HepG2 (cell line): ENCODE results near the gene FGF1. TPM values are rescaled to one million over a fixed set of nuclear protein-coding genes. Genes with fewer than 3 reads are reported as not detected.
A peak's percentile ranks its signal among the peaks of the same experiment; 100 is the strongest.

Experiments used
- DPF2 ChIP-seq: sonication (generic); formaldehyde crosslinking; IDR thresholded peaks from 2 replicates; pipeline ENCODE4 v1.4.0; 2020; ENCODE audit warnings: mild to moderate bottlenecking, low read depth, missing genetic modification reagents, borderline replicate concordance
- GATA4 ChIP-seq: sonication (generic); IDR thresholded peaks from 2 replicates; pipeline ENCODE4 v1.6.1; 2016; ENCODE audit warnings: antibody characterized with exemption, low read depth, borderline replicate concordance
- HMG20A ChIP-seq: IDR thresholded peaks from 2 replicates; pipeline ENCODE4 v1.6.1; 2016; ENCODE audit warnings: borderline replicate concordance
- KLF6 ChIP-seq: IDR thresholded peaks from 2 replicates; pipeline ENCODE4 v1.8.0; 2016; ENCODE audit warnings: missing biosample characterization, missing genetic modification reagents
- KMT2A ChIP-seq: sonication (generic); formaldehyde crosslinking; IDR thresholded peaks from 2 replicates; pipeline ENCODE4 v1.4.0; 2020; ENCODE audit warnings: missing genetic modification reagents
- MAFK ChIP-seq, 2 experiments: IDR thresholded peaks in 1 of 2; conservative IDR thresholded peaks in 1 of 2; 2 replicates each; pipeline ENCODE4 v1.6.1; 2011; ENCODE audit warnings: improper control_type of control experiment in 2 of 2, low read length in 2 of 2
- NFYB ChIP-seq: sonication (generic); formaldehyde crosslinking; IDR thresholded peaks from 2 replicates; pipeline ENCODE4 v1.4.0; 2020; ENCODE audit warnings: missing genetic modification reagents
- RBFOX2 ChIP-seq: fragments of 200-400 bp; formaldehyde crosslinking; IDR thresholded peaks from 2 replicates; pipeline ENCODE4 v1.6.1; 2017; ENCODE audit warnings: low read depth, mild to moderate bottlenecking, low read length
- SIN3A ChIP-seq: IDR thresholded peaks from 2 replicates; pipeline ENCODE4 v1.6.1; 2011; ENCODE audit warnings: low read depth, mild to moderate bottlenecking, control low read depth, low read length, borderline replicate concordance
- SMAD3 ChIP-seq: sonication (generic); formaldehyde crosslinking; IDR thresholded peaks from 2 replicates; pipeline ENCODE4 v1.4.0; 2020; ENCODE audit warnings: missing genetic modification reagents
- SSRP1 ChIP-seq: IDR thresholded peaks from 2 replicates; pipeline ENCODE4 v1.6.1; 2016; ENCODE audit warnings: control low read depth
- ZNF30 ChIP-seq: sonication (generic); formaldehyde crosslinking; IDR thresholded peaks from 2 replicates; pipeline ENCODE4 v1.5.0; 2020; ENCODE audit warnings: mild to moderate bottlenecking, missing genetic modification reagents
- ZNF441 ChIP-seq: sonication (generic); formaldehyde crosslinking; IDR thresholded peaks from 2 replicates; pipeline ENCODE4 v1.7.0; 2021; ENCODE audit warnings: missing genetic modification reagents, borderline replicate concordance
- ZZZ3 ChIP-seq: sonication (generic); formaldehyde crosslinking; IDR thresholded peaks from 2 replicates; pipeline ENCODE4 v1.4.0; 2020; ENCODE audit warnings: missing genetic modification reagents, mild to moderate bottlenecking, borderline replicate concordance
- polyA plus RNA-seq, 8 experiments: library from polyadenylated mRNA; depleted of rRNA in 3 of 8; stranded (reverse) in 7 of 8; unstranded in 1 of 8; fragments of >200 nt; fragmentation: Illumina TruSeq in 4 of 8; extraction: Trizol in 4 of 8; gene quantifications; 2 replicates each; pipeline versions ENCODE4 v1.2.1 to v1.2.3, GENCODE V29; 2011 to 2016; ENCODE audit warnings: low read depth in 4 of 8, missing spikeins in 1 of 8, mixed read lengths in 1 of 8; ENCODE audit not compliant: insufficient read depth in 1 of 8
- total RNA-seq, 5 experiments: library from RNA; depleted of rRNA; stranded (reverse); fragments of >200 nt; fragmentation: Illumina TruSeq; extraction: Trizol; gene quantifications; 2 replicates each; pipeline ENCODE4 v1.2.3, GENCODE V29; 2016; ENCODE audit warnings: low read depth in 1 of 5
- TF ChIP-seq, protein P1 (sequence below): sonication (generic); formaldehyde crosslinking; IDR thresholded peaks from 2 replicates; pipeline ENCODE4 v1.8.0; 2022; ENCODE audit warnings: mild to moderate bottlenecking, missing genetic modification reagents, moderate library complexity
- TF ChIP-seq, protein P2 (sequence below): sonication (generic); formaldehyde crosslinking; IDR thresholded peaks from 2 replicates; pipeline ENCODE4 v1.5.0; 2020; ENCODE audit warnings: mild to moderate bottlenecking, missing genetic modification reagents
- TF ChIP-seq, protein P3 (sequence below): sonication (generic); formaldehyde crosslinking; IDR thresholded peaks from 2 replicates; pipeline ENCODE4 v1.8.1; 2023; ENCODE audit warnings: mild to moderate bottlenecking, missing genetic modification reagents, borderline replicate concordance
- TF ChIP-seq, protein P4 (sequence below): sonication (generic); formaldehyde crosslinking; IDR thresholded peaks from 2 replicates; pipeline ENCODE4 v1.4.0; 2020; ENCODE audit warnings: missing genetic modification reagents
- TF ChIP-seq, protein P5 (sequence below): sonication (generic); formaldehyde crosslinking; IDR thresholded peaks from 2 replicates; pipeline ENCODE4 v1.5.1; 2020; ENCODE audit warnings: mild to moderate bottlenecking, missing genetic modification reagents, moderate library complexity

The FGF1 gene
- total and polyA plus RNA-seq, 2 of the 13 experiments (the other 11 are each of a cell fraction or from before 2014, with no cell fraction given), result not detected

DNA sequence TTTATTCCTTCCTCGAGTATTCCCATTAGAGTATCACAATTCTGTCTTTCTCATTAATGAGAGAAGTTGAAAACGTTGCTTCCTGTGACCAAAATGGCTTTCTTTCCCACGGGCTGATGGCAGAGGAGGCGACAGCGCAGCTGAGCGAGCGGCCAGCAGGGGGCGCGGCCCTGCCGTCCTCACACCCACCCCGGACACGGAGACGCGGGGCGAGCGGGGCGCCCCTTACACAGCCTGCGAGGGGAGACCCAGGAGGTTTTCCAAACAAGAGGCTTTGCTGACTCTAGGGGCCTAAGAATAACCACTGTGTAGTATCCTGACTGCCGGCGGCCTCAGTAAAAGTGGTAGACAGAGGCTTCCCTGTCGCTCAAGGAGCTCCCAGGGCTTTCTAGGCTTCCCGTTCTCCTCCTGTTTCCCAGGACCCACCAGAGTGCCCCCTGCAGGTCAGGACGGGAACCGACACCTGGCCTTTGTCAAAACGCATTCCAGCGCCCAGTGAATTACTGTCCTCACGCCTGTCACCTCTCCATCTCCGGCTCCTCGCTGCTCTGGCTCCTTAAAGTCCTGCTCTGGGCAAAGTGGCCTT lies 27.3 kb upstream of the FGF1 start (continued):
- TF ChIP-seq, protein P1, sequence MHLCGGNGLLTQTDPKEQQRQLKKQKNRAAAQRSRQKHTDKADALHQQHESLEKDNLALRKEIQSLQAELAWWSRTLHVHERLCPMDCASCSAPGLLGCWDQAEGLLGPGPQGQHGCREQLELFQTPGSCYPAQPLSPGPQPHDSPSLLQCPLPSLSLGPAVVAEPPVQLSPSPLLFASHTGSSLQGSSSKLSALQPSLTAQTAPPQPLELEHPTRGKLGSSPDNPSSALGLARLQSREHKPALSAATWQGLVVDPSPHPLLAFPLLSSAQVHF (CRISPR knock-in tag), result no peak
- no peak for TF ChIP-seq ZNF30
- TF ChIP-seq, protein P2, sequence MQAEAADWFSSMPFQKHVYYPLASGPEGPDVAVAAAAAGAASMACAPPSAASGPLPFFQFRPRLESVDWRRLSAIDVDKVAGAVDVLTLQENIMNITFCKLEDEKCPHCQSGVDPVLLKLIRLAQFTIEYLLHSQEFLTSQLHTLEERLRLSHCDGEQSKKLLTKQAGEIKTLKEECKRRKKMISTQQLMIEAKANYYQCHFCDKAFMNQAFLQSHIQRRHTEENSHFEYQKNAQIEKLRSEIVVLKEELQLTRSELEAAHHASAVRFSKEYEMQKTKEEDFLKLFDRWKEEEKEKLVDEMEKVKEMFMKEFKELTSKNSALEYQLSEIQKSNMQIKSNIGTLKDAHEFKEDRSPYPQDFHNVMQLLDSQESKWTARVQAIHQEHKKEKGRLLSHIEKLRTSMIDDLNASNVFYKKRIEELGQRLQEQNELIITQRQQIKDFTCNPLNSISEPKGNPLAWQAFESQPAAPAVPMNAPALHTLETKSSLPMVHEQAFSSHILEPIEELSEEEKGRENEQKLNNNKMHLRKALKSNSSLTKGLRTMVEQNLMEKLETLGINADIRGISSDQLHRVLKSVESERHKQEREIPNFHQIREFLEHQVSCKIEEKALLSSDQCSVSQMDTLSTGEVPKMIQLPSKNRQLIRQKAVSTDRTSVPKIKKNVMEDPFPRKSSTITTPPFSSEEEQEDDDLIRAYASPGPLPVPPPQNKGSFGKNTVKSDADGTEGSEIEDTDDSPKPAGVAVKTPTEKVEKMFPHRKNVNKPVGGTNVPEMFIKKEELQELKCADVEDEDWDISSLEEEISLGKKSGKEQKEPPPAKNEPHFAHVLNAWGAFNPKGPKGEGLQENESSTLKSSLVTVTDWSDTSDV, result 0 out of 2 replicates have a peak, but pooled peaks have one; percentile 33
- no peak for TF ChIP-seq DPF2 (CRISPR knock-in tag)
- 0 out of 2 replicates have a peak, but pooled peaks have one; percentile 32 for TF ChIP-seq KMT2A
- TF ChIP-seq RBFOX2, result no peak
- TF ChIP-seq SIN3A, result no peak
- peak; percentile 42; the same call in 1 of the 2 replicates for TF ChIP-seq KLF6 (CRISPR knock-in tag)
- TF ChIP-seq MAFK (conservative IDR thresholded peaks at IDR 0.05 in 1 of 2, IDR thresholded peaks at IDR 0.05 in 1 of 2; ENCODE audit: low read length in 2 of 2), result no peak
- no peak for TF ChIP-seq HMG20A (CRISPR knock-in tag)
- no peak for TF ChIP-seq ZZZ3 (CRISPR knock-in tag)
- TF ChIP-seq, protein P3, sequence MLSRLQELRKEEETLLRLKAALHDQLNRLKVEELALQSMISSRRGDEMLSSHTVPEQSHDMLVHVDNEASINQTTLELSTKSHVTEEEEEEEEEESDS, result no peak
- TF ChIP-seq NFYB (CRISPR knock-in tag), result no peak
- TF ChIP-seq, protein P4, sequence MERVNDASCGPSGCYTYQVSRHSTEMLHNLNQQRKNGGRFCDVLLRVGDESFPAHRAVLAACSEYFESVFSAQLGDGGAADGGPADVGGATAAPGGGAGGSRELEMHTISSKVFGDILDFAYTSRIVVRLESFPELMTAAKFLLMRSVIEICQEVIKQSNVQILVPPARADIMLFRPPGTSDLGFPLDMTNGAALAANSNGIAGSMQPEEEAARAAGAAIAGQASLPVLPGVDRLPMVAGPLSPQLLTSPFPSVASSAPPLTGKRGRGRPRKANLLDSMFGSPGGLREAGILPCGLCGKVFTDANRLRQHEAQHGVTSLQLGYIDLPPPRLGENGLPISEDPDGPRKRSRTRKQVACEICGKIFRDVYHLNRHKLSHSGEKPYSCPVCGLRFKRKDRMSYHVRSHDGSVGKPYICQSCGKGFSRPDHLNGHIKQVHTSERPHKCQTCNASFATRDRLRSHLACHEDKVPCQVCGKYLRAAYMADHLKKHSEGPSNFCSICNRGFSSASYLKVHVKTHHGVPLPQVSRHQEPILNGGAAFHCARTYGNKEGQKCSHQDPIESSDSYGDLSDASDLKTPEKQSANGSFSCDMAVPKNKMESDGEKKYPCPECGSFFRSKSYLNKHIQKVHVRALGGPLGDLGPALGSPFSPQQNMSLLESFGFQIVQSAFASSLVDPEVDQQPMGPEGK (CRISPR knock-in tag), result 0 out of 2 replicates have a peak, but pooled peaks have one; percentile 25
- no peak for TF ChIP-seq SSRP1 (CRISPR knock-in tag)
- TF ChIP-seq SMAD3 (CRISPR knock-in tag), result peak; percentile 70; the same call in 1 of the 2 replicates
- TF ChIP-seq ZNF441 (CRISPR knock-in tag), result peak; percentile 16; the same call in 1 of the 2 replicates
- no peak for TF ChIP-seq GATA4
- TF ChIP-seq, protein P5, sequence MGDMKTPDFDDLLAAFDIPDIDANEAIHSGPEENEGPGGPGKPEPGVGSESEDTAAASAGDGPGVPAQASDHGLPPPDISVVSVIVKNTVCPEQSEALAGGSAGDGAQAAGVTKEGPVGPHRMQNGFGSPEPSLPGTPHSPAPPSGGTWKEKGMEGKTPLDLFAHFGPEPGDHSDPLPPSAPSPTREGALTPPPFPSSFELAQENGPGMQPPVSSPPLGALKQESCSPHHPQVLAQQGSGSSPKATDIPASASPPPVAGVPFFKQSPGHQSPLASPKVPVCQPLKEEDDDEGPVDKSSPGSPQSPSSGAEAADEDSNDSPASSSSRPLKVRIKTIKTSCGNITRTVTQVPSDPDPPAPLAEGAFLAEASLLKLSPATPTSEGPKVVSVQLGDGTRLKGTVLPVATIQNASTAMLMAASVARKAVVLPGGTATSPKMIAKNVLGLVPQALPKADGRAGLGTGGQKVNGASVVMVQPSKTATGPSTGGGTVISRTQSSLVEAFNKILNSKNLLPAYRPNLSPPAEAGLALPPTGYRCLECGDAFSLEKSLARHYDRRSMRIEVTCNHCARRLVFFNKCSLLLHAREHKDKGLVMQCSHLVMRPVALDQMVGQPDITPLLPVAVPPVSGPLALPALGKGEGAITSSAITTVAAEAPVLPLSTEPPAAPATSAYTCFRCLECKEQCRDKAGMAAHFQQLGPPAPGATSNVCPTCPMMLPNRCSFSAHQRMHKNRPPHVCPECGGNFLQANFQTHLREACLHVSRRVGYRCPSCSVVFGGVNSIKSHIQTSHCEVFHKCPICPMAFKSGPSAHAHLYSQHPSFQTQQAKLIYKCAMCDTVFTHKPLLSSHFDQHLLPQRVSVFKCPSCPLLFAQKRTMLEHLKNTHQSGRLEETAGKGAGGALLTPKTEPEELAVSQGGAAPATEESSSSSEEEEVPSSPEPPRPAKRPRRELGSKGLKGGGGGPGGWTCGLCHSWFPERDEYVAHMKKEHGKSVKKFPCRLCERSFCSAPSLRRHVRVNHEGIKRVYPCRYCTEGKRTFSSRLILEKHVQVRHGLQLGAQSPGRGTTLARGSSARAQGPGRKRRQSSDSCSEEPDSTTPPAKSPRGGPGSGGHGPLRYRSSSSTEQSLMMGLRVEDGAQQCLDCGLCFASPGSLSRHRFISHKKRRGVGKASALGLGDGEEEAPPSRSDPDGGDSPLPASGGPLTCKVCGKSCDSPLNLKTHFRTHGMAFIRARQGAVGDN (CRISPR knock-in tag), result peak; percentile 82
